ENCODE results near the gene SMYD3.
"Not testable (repeated sequence)": the region's sequence is repeated elsewhere in the genome, so short reads cannot be mapped to it uniquely, and the experiment has no call there.

The SMYD3 gene

GRCh38 chr1:246338546-246338945 is 168.5 kb downstream of the SMYD3 start:
- no peak overlapping the region for H3K4me3 ChIP-seq (ENCODE audit: insufficient read length, low read depth)
- no peaks in the 10 kb centered on the region for H3K9me3 ChIP-seq (ENCODE audit: insufficient read depth, low read length)
- no peaks in the 10 kb centered on the region for H3K4me1 ChIP-seq (ENCODE audit: insufficient read depth, insufficient read length)
- H3K36me3 ChIP-seq (ENCODE audit: insufficient read depth, insufficient read length, low read length), result no peaks in the 10 kb centered on the region
- H3K27me3 ChIP-seq (ENCODE audit: insufficient read depth, insufficient read length), result no peaks in the 10 kb centered on the region
- TF ChIP-seq SUZ12 (IDR thresholded peaks at IDR 0.05; ENCODE audit: extremely low read depth, insufficient read depth, insufficient read length), result no peak
- TF ChIP-seq YY1 (IDR thresholded peaks at IDR 0.05; ENCODE audit: insufficient read depth, insufficient read length), result no peak
- TF ChIP-seq ZNF274 (IDR thresholded peaks at IDR 0.05; ENCODE audit: low read depth, low read length), result no peak
- DNase-seq (ENCODE audit: low read depth, low spot score), result no peak
- H3K9ac ChIP-seq (ENCODE audit: insufficient read length, low read depth), result no peak overlapping the region

GRCh38 chr1:246338098-246338497 is 169.0 kb downstream of the SMYD3 start:
- DNase-seq (ENCODE audit: low read depth, low spot score), result no peak
- no peaks in the 10 kb centered on the region for H3K4me1 ChIP-seq (ENCODE audit: insufficient read depth, insufficient read length)
- no peak overlapping the region for H3K4me3 ChIP-seq (ENCODE audit: insufficient read length, low read depth)
- no peaks in the 10 kb centered on the region for H3K9me3 ChIP-seq (ENCODE audit: insufficient read depth, low read length)
- H3K9ac ChIP-seq (ENCODE audit: insufficient read length, low read depth), result no peak overlapping the region
- no peak for TF ChIP-seq SUZ12 (IDR thresholded peaks at IDR 0.05; ENCODE audit: extremely low read depth, insufficient read depth, insufficient read length)
- no peak for TF ChIP-seq YY1 (IDR thresholded peaks at IDR 0.05; ENCODE audit: insufficient read depth, insufficient read length)
- no peak for TF ChIP-seq ZNF274 (IDR thresholded peaks at IDR 0.05; ENCODE audit: low read depth, low read length)
- H3K27me3 ChIP-seq (ENCODE audit: insufficient read depth, insufficient read length), result no peaks in the 10 kb centered on the region
- H3K36me3 ChIP-seq (ENCODE audit: insufficient read depth, insufficient read length, low read length), result no peaks in the 10 kb centered on the region

DNA sequence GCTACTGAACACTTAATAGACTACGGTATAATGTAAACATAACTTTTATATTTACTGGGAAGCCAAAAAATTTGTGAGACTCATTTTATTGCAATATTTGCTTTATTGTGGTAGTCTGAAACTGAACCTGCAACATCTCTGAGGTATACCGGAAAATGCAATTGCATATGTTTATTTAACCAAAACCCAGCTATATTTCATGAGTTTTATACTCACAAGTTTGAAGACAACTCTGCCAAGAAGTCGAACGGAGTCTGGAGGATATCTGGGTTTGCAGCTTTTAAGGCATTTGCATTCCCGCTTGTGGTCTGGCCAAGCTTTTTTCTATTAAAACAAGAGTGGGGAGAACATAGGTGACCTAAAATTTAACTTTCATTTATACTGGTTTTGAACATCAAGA is 171.9 kb downstream of the SMYD3 start:
- Histone ChIP-seq H3K9me3 (ENCODE audit: insufficient read depth, low read length) (no peaks in the 10 kb centered on the region), H3K4me3 (ENCODE audit: insufficient read length, low read depth) (no peak overlapping the region), H3K4me1 (ENCODE audit: insufficient read depth, insufficient read length) (no peaks in the 10 kb centered on the region), H3K9ac (ENCODE audit: insufficient read length, low read depth) (no peak overlapping the region), H3K27me3 (ENCODE audit: insufficient read depth, insufficient read length) (no peaks in the 10 kb centered on the region), H3K36me3 (ENCODE audit: insufficient read depth, insufficient read length, low read length) (no peaks in the 10 kb centered on the region)
- TF ChIP-seq ZNF274 (IDR thresholded peaks at IDR 0.05; ENCODE audit: low read depth, low read length), result no peak
- TF ChIP-seq YY1 (IDR thresholded peaks at IDR 0.05; ENCODE audit: insufficient read depth, insufficient read length), result no peak
- no peak for TF ChIP-seq SUZ12 (IDR thresholded peaks at IDR 0.05; ENCODE audit: extremely low read depth, insufficient read depth, insufficient read length)
- no peak for DNase-seq (ENCODE audit: low read depth, low spot score)

GRCh38 chr1:246333855-246334254 is 173.2 kb downstream of the SMYD3 start:
- Histone ChIP-seq H3K9ac (ENCODE audit: insufficient read length, low read depth) (no peak overlapping the region), H3K9me3 (ENCODE audit: insufficient read depth, low read length) (0 out of 2 replicates have a peak, but pooled peaks cover 3% of the 10 kb centered on the region), H3K4me3 (ENCODE audit: insufficient read length, low read depth) (no peak overlapping the region), H3K27me3 (ENCODE audit: insufficient read depth, insufficient read length) (no peaks in the 10 kb centered on the region), H3K4me1 (ENCODE audit: insufficient read depth, insufficient read length) (no peaks in the 10 kb centered on the region), H3K36me3 (ENCODE audit: insufficient read depth, insufficient read length, low read length) (no peaks in the 10 kb centered on the region)
- TF ChIP-seq YY1 (IDR thresholded peaks at IDR 0.05; ENCODE audit: insufficient read depth, insufficient read length), result no peak
- TF ChIP-seq ZNF274 (IDR thresholded peaks at IDR 0.05; ENCODE audit: low read depth, low read length), result no peak
- TF ChIP-seq SUZ12 (IDR thresholded peaks at IDR 0.05; ENCODE audit: extremely low read depth, insufficient read depth, insufficient read length), result no peak
- no peak for DNase-seq (ENCODE audit: low read depth, low spot score)

DNA sequence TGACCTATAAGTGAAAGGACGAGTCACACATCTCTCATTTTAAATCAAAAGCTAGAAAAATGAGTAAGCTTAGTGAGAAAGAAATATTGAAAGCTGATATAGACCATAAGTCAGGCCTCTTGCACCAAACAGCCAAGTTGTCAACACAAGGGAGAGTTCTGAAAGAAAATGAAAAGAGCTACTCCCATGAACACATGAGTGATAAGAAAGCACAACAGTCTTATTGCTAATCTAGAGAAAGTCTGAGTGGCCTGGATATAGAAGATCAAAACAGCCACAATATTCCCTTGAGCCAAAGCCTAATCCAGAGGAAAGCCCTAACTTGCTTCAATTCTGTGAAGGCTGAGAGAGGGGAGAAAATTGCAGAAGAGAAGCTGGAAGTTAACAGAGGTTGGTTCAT is 175.0 kb downstream of the SMYD3 start:
- H3K4me1 ChIP-seq (ENCODE audit: insufficient read depth, insufficient read length), result no peaks in the 10 kb centered on the region
- TF ChIP-seq YY1 (IDR thresholded peaks at IDR 0.05; ENCODE audit: insufficient read depth, insufficient read length) (no peak), ZNF274 (IDR thresholded peaks at IDR 0.05; ENCODE audit: low read depth, low read length) (no peak), SUZ12 (IDR thresholded peaks at IDR 0.05; ENCODE audit: extremely low read depth, insufficient read depth, insufficient read length) (no peak)
- 0 out of 2 replicates have a peak, but pooled peaks cover 3% of the 10 kb centered on the region for H3K9me3 ChIP-seq (ENCODE audit: insufficient read depth, low read length)
- H3K4me3 ChIP-seq (ENCODE audit: insufficient read length, low read depth), result no peak overlapping the region
- DNase-seq (ENCODE audit: low read depth, low spot score), result no peak
- H3K36me3 ChIP-seq (ENCODE audit: insufficient read depth, insufficient read length, low read length), result no peaks in the 10 kb centered on the region
- H3K9ac ChIP-seq (ENCODE audit: insufficient read length, low read depth), result no peak overlapping the region
- H3K27me3 ChIP-seq (ENCODE audit: insufficient read depth, insufficient read length), result no peaks in the 10 kb centered on the region

- no peaks in the 10 kb centered on the region for H3K4me1 ChIP-seq (ENCODE audit: insufficient read depth, insufficient read length)
- H3K9ac ChIP-seq (ENCODE audit: insufficient read length, low read depth), result no peak overlapping the region
- H3K4me3 ChIP-seq (ENCODE audit: insufficient read length, low read depth), result no peak overlapping the region
- TF ChIP-seq YY1 (IDR thresholded peaks at IDR 0.05; ENCODE audit: insufficient read depth, insufficient read length) (no peak), ZNF274 (IDR thresholded peaks at IDR 0.05; ENCODE audit: low read depth, low read length) (no peak), SUZ12 (IDR thresholded peaks at IDR 0.05; ENCODE audit: extremely low read depth, insufficient read depth, insufficient read length) (no peak)
- no peak for DNase-seq (ENCODE audit: low read depth, low spot score)
- H3K9me3 ChIP-seq (ENCODE audit: insufficient read depth, low read length), result 0 out of 2 replicates have a peak, but pooled peaks cover 3% of the 10 kb centered on the region
- H3K36me3 ChIP-seq (ENCODE audit: insufficient read depth, insufficient read length, low read length), result no peaks in the 10 kb centered on the region
- no peaks in the 10 kb centered on the region for H3K27me3 ChIP-seq (ENCODE audit: insufficient read depth, insufficient read length)
Measured at GRCh38 chr1:246329900-246330299, 177.2 kb downstream of the SMYD3 start.

DNA sequence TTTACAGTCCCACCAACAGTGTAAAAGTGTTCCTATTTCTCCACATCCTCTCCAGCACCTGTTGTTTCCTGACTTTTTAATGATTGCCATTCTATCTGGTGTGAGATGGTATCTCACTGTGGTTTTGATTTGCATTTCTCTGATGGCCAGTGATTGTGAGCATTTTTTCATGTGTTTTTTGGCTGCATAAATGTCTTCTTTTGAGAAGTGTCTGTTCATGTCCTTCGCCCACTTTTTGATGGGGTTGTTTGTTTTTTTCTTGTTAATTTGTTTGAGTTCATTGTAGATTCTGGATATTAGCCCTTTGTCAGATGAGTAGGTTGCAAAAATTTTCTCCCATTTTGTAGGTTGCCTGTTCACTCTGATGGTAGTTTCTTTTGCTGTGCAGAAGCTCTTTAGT is 177.8 kb downstream of the SMYD3 start:
- not testable (repeated sequence) for H3K4me1 ChIP-seq (ENCODE audit: insufficient read depth, insufficient read length); H3K4me3 ChIP-seq (ENCODE audit: insufficient read length, low read depth); H3K9me3 ChIP-seq (ENCODE audit: insufficient read depth, low read length); H3K27me3 ChIP-seq (ENCODE audit: insufficient read depth, insufficient read length); DNase-seq (ENCODE audit: low read depth, low spot score); H3K9ac ChIP-seq (ENCODE audit: insufficient read length, low read depth); H3K36me3 ChIP-seq (ENCODE audit: insufficient read depth, insufficient read length, low read length)

DNA sequence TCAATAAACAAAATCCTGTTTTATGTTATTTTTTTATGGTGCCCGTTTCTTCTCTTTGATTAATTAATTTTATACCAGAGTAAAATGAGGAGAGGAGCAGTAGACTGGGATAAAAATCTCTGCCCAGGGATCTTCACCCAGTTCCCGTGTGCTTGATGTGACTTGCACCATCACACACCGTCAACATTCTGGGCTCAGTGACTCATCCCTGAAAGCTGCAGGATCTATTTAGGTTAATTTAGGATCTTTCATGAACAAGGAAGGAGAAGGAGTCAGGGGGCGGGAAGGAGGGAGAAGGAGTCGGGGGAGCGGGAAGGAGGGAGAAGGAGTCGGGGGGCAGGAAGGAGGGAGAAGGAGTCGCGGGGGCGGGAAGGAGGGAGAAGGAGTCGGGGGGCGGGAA is 182.4 kb downstream of the SMYD3 start:
- DNase-seq (ENCODE audit: low read depth, low spot score), result peak; percentile 46
- Histone ChIP-seq H3K4me1 (ENCODE audit: insufficient read depth, insufficient read length) (no peaks in the 10 kb centered on the region), H3K9ac (ENCODE audit: insufficient read length, low read depth) (no peak overlapping the region), H3K9me3 (ENCODE audit: insufficient read depth, low read length) (0 out of 2 replicates have a peak, but pooled peaks cover 1% of the 10 kb centered on the region), H3K27me3 (ENCODE audit: insufficient read depth, insufficient read length) (no peaks in the 10 kb centered on the region), H3K36me3 (ENCODE audit: insufficient read depth, insufficient read length, low read length) (no peaks in the 10 kb centered on the region), H3K4me3 (ENCODE audit: insufficient read length, low read depth) (no peak overlapping the region)
- no peak for TF ChIP-seq ZNF274 (IDR thresholded peaks at IDR 0.05; ENCODE audit: low read depth, low read length)
- no peak for TF ChIP-seq SUZ12 (IDR thresholded peaks at IDR 0.05; ENCODE audit: extremely low read depth, insufficient read depth, insufficient read length)
- TF ChIP-seq YY1 (IDR thresholded peaks at IDR 0.05; ENCODE audit: insufficient read depth, insufficient read length), result no peak

- H3K27me3 ChIP-seq (ENCODE audit: insufficient read depth, insufficient read length); H3K9me3 ChIP-seq (ENCODE audit: insufficient read depth, low read length); H3K9ac ChIP-seq (ENCODE audit: insufficient read length, low read depth); H3K4me3 ChIP-seq (ENCODE audit: insufficient read length, low read depth); DNase-seq (ENCODE audit: low read depth, low spot score); H3K4me1 ChIP-seq (ENCODE audit: insufficient read depth, insufficient read length); H3K36me3 ChIP-seq (ENCODE audit: insufficient read depth, insufficient read length, low read length): not testable (repeated sequence)
Measured at GRCh38 chr1:246324033-246324432, 183.0 kb downstream of the SMYD3 start.
